WTC11 (cell line): ENCODE results near the gene CLMP.

ENCODE experiments used
- GABPB1 ChIP-seq: sonication (generic); formaldehyde crosslinking; IDR thresholded peaks from 2 replicates; pipeline ENCODE4 v1.8.1; 2023; ENCODE audit warnings: mild to moderate bottlenecking, missing genetic modification reagents
- TF ChIP-seq, protein P1 (sequence below): fragments of 200-600 bp; IDR thresholded peaks from 2 replicates; pipeline ENCODE4 v1.8.0; 2022; ENCODE audit warnings: antibody characterized with exemption

DNA sequence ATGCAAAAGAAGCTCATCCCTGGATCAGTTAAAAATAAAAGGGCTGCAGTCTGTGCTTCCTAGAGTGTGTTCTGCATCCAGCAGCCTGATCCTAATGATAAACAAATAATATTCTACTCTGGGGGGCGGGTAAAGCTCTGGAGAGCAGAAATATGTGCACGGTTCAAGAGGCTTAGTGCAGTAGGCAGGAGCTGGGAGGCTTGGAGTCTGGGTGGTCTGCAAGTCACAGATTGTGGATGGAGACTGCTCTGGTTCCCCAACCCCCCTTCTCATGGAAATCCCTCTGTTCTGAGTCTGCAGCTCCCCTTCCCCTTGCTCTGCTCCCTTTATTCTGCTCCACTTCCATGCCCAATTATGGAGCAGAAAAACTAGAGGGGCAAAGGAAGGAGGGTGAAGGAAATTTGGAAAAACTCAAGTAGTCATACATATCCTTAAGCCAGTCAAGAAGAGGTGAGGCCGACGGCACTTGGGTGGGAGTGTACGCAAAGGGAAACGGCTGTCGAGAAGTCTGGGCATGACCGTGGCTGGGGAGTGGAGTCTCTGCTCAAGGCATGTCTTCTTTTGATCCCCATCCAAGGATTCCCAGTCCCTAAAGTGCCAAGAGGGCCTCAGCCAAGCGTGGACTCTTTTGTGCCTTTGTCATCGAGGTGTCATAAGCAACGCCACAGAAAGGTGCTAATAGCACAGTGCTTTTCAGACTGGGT, 16.3 kb upstream of the CLMP start:
- TF ChIP-seq, protein P1, sequence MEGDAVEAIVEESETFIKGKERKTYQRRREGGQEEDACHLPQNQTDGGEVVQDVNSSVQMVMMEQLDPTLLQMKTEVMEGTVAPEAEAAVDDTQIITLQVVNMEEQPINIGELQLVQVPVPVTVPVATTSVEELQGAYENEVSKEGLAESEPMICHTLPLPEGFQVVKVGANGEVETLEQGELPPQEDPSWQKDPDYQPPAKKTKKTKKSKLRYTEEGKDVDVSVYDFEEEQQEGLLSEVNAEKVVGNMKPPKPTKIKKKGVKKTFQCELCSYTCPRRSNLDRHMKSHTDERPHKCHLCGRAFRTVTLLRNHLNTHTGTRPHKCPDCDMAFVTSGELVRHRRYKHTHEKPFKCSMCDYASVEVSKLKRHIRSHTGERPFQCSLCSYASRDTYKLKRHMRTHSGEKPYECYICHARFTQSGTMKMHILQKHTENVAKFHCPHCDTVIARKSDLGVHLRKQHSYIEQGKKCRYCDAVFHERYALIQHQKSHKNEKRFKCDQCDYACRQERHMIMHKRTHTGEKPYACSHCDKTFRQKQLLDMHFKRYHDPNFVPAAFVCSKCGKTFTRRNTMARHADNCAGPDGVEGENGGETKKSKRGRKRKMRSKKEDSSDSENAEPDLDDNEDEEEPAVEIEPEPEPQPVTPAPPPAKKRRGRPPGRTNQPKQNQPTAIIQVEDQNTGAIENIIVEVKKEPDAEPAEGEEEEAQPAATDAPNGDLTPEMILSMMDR, result no peak
- TF ChIP-seq GABPB1 (CRISPR knock-in tag), result no peak
